GM19351 (cell line): Measurements from ENCODE around the gene ZNF273.

Experiments
- ATAC-seq: cut with Tn5 transposase; IDR thresholded peaks from one replicate; pipeline ENCODE4 v1.9.1; 2021; ENCODE audit warnings: mild to moderate bottlenecking, moderate library complexity; ENCODE audit not compliant: unreplicated experiment

The ZNF273 gene

DNA sequence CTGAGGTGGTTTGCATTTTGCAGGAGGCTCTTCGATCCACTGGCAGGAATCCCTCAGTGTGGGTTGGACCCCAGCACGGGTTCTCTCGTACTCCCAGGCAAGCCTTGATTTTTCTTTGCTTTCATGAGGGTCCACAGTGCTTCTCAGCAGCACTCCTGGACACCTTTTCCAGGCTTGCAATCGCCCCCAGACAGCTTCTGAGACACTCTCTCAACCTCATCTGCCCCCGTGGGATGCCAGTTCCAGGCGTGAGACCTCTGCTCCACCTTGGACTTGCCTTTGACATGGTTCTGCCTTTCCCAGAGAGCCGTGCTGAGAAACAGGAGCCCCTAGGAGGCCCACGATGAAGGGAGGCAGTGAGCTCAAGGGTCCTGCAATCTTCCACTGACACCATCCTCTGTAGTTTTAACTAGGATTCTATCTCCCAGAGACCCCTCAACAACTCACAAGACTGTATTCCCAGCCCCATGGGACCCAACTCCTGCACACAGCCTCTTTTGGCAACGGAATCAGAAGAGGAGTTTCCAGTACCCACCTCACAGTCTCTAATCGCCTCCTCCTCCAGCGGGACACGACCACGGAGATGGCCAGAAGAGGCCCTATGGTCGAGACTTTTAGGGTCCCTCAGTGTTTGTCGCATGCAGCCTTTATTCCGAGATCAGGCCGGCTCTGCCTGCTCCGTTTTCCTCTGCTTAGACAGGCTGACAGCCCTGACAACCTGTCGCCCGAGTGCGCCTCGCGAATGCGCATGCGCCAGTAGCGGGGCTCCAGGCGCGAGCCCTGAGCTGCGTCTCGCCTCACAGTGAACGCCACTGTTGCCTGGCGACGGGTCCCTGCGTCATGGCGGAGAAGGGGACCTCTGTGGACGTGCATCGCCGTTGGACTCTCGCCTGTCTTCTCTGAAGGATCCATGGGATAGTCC, 26.0 kb upstream of the ZNF273 start:
- no peak for ATAC-seq

DNA sequence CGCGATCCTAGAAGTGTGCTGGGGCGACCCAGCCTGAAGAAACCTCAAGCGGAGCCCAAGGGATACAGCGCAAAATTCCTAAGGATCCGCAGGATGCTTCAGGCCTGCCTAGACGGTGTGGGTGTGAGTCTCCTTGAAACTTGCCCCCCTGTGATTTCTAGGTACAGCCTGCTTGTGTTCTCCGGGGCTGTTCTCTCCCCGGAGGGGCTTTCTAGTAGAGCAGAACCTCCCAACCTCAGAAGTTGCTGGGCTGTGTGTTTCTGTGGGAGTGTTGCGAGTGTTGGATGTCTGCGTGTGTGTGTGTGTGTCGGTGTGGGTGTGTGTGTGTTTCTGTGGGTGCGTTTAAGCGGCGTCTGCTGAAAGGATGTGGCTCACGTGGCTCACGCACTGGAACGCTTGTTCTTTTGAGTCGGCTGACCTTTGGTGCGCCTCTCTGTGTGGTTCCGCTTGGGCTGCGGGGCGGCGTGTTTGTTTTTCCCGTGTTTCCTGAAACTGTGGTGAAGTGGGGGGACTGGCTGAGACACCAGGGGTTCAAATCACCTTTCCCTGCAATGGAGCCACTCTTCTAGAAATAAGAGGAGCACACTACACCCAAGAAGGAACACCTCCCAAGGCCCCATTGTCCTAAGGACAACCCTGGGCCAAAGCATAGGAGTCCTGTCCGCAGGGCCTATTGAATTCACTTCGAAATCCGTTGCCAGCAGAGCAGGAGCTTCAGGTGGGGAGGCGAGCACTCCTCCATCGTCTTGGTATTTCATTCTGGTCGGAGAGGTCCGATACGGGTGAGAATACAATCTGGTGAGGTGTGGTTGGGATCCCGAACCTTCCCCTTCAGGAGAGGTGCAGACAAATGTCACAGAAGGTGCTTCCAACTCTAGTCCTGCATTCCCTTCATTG, 25.1 kb upstream of the ZNF273 start:
- ATAC-seq: no peak

DNA sequence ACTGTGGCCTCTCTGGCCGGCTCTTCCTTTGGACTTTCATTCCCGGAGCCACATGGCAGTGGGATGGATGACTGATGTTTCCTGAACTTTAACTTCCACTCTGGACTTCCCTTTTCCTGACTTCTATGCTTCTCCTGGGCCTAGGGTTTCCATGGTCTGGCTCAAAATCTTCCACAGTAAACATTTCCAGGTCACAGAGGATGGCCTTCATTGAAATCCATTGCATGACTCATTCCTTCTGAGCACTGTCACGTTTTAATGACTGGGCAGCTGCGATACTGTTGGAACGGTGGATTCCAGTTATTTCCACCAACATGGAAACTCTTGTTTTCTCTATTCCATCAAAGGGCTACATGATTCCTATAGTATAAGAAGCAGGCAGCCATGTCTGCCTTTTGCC, 24.4 kb upstream of the ZNF273 start:
- ATAC-seq: no peak

DNA sequence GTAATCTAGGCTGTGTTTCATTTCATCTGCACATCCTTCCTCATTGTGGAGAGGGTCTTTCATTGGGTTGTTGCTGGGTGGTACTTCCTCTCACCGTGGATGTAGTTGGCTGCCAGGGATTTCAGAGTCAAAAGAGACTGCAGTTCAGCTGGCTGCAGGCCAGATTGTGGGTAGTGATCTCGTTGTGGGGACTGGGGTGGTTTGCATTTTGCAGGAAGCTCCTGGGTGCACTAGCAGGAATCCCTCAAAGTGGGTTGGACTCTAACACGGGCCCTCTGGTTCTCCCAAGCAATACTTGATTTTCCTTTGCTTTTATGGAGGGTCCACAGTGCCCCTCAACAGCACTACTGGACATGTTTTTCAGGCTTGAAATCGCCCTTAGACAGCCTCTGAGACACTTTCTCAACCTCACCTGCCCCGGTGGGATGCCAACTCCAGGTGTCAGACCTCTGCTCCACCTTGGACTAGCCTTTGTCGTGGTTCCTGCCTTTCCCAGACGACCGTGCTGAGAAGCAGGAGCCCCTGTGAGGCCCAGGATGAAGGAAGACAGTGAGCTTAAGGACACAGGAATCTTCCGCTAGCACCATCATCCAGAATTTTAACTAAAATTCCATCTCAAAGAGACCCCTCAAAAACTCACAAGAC, 23.9 kb upstream of the ZNF273 start:
- ATAC-seq: no peak

DNA sequence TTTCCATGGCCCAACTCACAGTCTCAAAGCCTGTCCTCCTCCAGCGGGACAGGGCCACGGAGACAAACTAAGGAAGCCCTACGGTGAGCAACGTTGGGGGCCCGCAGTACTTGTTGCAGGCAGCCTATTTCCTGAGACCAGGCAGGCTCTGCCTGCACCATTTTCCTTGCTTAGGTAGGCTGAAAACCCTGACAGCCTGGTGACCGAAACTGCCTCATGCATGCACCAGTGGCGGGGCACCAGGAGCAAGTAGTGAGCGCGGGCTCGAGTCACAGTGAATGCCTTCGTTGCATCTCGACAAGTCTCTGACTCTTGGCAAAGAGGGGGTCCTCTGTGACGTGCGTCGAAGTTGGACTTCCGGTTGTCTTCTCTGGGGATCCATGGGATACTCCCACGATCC, 23.3 kb upstream of the ZNF273 start:
- no peak for ATAC-seq

DNA sequence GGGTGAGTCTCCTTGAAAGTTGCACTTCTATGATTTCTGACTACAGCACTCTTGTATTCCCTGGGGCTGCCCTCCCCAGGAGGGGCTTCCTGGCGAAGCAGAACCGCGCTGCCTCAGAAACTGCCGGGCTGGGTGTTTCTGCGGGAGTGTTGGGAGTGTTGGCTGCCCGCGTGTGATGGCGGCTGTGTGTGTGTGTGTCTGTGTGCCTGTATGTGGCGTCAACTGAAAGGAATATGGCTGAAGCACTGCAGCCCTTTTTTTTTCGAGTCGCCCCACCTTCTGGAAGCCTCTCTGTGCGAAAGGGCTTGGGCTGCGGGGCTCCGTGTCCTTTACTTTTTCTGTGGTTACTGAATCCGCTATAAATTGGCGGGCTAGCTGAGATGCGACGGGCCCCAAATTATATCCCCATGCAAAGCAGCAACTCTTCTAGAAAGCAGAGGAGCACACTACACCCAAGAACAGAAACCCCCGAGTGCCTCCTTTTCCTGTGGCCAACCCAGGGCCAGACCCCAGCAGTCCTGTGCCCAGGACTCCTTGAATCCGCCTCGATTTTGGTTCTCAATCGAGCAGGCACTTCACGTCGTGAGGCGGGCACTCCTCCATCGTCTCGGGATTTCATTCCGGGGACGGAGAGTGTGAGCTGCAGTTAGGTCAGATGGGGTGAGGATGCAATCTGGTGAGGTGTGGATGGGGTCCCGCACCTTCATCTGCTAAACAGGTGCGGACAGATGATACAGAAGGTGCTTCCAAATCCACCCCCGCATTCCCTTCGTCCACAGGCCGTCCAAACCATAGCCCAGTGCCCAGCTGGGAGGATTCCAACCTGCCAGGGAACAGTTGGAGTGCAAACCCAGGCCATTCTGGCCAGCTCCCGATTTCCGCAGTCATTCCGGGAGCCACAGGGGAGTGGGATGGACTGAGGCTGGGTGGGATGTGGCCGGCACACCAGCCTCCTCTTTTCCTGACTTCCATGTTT, 22.5 kb upstream of the ZNF273 start:
- no peak for ATAC-seq

DNA sequence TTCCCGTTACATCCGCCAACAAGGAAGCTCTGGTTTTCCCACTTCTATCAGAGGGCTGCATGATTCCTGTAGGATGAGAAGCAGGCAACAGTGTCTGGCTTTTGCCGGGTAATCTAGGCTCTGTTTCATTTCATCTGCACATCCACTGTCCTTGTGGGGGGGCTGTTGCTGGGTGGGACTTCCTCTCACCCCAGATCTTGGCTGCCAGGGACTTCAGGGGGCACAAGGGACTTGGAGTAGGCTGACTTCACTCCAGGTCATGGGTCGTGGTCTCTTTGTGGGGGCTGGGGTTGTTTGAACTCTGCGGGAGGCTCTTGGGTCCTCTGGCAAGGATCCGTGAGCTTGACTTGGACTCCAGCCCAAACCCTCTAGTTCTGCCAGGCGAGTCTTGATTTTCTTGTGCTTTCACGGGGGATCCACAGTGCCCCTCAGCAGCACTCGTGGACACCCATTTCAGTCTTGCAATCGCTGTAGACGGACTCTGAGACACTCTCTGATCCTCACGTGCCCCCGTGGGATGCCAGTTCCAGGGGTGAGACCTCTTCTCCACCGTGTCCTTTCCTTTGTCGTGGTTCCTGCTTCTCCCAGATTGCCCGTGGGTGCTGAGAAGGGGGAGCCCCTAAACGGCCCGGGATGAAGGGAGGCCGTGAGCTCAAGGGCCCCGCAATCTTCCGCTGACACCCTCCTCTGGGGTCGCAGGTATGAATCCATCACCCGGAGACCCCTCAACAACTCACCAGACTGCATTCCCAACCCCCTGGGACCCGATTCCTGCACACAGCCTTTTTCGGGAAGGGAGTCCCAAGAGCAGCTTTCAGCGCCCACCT, 21.4 kb upstream of the ZNF273 start:
- no peak for ATAC-seq

DNA sequence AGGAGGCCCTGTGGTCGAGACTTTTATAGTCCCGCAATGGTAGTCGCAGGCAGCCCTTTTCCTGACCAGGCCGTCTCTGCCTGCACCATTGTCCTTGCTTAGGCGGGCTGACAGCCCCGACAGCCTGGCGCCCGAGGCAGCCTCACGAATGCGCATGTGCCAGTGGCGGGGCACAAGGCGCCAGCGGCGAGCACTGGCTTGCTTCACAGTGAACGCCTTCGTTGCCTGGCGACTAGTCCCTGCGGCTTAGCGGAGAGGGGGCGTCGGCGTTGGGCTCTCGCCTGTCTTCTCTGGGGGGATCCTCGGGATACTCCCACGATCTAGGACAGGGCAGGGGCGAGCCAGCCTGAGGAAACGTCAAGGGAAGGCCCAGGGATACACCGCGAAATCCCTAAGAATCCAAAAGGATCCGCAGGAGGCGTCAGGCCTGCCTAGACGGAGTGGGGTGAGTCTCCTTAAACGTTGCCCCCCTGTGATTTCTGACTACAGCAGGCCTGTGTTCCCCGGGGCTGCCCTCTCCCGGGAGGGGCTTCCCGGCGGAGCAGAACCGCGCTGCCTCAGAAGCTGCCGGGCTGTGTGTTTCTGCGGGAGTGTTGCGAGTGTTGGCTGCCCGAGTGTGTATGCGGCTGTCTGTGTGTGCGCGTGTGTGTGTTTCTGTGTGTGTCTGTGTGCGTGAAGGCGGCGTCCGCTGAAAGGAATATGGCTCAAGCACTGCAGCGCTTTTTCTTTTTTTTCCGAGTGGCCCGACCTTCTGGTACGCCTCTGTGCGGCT, 20.5 kb upstream of the ZNF273 start:
- ATAC-seq: no peak

DNA sequence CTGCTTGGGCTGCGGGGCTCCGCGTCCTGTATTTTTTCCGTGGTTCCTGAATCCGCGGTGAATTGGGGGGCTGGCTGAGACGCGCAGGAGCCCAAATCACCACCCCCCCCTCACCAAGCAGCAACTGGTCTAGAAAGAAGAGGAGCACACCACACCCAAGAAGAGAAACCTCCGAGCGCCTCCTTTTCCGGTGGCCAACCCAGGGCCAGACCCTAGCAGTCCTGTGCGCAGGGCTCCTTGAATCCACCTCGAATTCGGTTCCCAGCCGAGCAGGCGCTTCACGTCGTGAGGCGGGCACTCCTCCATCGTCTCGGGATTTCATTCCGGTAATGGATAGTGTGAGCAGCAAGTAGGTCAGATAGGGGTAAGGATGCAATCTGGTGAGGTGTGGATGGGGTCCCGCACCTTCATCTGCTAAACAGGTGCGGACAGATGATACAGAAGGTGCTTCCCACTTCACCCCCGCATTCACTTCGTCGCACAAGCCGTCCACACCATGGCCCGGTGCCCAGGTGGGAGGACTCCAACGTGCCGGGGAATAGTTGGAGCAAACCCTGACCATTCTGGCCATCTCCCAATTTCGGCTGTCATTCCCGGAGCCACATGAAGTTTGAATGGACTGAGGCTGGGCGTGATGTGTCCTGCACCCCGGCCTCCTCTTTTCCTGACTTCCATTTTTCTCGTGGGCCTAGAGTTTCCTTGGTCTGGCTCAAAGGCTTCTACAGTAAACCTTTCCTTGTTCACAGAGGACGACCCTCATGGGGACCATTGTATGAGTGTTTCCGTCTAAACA, 19.8 kb upstream of the ZNF273 start:
- no peak for ATAC-seq

DNA sequence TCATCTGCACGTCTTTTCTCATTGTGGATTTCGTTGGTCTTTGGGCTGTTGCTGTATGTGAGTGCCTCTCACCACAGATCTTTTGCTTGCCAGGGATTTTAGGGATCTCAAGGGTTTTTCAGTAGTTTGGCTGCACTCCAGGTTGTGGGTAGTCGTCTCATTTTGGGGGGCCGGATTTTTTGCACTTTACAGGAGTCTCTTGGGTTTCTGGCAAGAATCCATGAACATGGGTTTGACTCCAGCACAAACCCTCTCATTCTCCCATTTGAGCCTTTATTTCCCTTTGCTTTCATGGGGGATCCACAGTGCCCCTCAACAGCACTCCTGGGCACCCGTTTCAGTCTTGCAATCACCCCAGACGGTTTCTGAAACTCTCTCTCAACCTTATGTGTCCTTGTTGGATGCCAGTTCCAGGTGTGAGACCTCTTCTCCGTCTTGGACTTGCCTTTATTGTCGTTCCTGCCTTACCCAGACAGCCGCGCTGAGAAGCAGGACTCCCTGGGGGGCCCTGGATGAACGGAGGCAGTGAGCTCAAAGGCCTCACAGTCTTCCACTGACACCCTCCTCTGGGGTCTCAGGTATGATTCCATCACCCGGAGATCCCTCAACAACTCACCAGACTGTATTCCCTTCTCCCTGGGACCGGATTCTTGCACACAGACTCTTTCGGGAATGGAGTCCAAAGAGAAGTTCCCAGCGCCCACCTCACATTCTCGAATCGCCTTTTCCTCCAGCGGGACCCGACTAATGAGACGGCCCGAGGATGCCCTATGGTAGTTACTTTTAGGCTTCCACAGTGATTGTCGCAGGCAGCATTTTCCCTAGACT, 18.8 kb upstream of the ZNF273 start:
- no peak for ATAC-seq

DNA sequence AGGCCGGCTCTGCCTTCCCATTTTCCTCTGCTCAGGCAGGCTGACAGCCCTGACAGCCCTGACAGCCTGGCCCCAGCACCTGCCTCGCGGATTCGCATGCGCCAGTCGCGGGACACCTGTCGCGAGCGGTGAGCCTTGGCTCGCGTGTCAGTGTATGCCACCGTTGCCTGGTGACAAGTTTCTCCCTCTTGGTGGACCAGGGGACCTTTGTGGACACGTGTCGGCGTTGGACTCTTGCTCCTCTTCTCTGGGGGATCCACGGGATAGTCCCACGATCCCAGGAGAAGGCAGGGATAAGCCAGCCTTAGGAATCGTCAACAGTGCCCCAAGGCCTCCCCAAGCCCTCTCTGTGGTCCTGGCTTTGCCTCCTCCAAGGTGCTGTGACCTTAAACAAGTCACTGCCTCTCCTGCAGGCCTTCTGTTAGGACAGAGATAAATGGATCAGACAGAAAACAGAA, 18.1 kb upstream of the ZNF273 start:
- no peak for ATAC-seq

DNA sequence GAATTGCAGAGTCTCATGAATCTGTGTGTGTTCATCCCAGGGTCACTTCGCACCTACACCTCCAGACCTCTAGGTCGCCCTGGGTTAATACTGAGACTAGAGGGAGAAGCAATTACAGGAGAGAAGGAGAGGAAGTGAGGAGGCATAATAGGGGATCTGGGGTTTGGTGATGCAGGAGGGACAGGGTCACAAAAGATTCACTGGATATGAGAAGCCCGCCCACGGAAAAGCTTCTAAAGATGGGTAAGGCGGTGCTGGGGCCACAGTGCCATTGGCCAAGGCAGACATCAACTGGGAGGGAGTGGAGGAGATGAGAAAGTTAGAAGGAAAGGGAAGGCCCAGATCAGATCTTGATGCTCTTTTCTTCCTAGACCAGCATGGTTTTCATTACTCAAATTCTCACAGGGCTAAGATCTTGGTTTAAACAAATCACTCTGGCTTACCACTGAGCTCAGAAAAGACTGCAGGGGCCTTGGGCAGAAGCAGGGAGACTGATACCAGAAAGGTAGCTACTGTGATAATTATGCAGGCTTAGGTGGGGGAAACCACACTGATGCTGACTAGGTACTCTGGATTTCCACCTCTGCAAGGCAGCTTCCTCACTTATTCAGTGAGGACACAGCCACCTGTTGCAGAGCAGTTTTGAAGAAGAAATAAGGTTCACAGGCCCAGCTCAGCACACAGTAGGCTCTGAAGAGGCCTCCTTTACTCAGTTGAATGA, 17.4 kb upstream of the ZNF273 start:
- ATAC-seq: no peak

DNA sequence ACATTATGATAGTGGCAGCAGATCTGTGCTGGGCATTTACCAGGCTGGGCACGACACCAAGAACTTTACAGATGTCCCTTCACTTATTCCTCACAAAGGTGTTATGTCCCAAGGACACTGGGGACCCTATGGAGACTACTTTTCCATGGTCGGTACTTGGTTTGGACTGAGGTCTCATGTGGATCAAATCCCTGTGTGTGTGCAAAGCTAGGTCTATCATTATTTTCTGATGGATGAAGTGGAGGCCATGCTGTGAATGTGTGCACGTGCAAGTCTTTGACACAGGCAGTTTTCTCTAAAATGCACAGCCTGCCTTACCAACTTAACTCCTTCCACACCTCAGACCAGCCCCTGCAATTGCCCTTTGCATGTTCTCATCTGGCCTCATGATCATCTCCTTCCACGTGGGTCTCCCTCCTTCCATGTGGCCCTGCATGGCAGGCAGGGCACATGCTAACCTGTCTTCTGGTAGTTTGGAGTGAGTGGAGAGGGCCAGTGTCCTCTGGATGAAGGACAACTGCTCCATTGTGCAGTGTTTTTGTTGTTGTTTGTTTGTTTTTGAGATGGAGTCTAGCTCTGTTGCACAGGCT, 16.0 kb upstream of the ZNF273 start:
- no peak for ATAC-seq

DNA sequence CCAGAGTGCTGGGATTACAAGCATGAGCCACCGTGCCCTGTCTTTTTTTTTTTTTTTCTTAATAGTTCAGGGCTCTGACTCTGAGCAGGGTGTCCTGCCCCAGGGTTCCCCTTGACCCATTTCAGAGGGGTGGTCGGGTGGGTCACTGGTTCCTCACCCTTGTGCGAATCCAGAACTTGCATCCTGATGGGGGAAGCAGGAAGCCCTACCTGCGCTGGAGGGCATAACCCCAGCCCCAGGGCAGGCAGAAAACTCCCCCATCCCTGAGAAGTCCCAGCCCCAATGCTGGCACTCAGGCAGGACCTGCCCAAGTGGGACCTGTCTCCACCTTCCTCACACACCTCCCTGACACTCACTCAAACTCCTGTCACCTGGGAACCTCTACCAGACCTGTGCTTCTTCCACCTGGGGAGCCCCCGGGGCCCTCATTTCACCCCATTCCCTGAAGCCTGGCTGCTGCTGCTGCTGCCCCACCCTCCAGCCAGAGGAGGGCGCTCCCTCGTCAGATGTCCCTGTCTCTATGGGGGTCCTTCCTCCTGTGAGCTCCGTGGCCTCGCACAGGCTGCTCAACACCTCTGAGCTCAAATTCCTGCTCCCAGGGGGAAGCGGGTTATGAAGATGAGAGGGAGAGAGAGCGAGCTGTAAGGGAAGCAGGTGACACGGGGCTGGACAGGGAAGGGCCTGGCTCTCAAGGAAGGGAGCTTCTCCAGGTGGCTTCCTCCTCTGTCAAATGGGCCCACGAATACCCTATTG, 15.1 kb upstream of the ZNF273 start:
- ATAC-seq: no peak

DNA sequence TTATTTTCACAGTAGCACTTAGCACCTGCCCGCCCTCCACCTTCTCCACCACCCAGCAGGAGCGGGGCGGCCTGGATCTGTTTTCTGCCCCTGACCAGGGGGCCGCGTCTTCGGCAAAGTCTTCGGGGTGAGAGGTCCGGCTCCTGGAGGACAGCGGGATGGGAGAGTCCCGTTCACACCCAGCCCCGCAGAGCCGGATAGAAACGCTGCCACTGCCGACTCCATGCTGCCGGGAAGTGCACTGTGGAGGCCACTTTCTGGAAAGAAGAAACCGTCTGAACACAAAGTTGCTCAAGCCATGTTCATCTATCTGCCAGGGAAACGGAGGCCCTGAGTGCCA, 14.5 kb upstream of the ZNF273 start:
- ATAC-seq: no peak
